ENCODE data around the gene DAAM2. TPM values are rescaled to one million over a fixed set of nuclear protein-coding genes. Genes with fewer than 3 reads are reported as not detected.

The DAAM2 gene
- total RNA-seq, 4 donors from 2014 or later, result 25.9 to 84.0 (median 48.5) TPM

GRCh38 chr6:39822846-39823815, 31.0 kb downstream of the DAAM2 start:
- TF ChIP-seq CTCF (IDR thresholded peaks at IDR 0.05 in 4 of 5, conservative IDR thresholded peaks at IDR 0.05 in 1 of 5) (no peak), POLR2A (IDR thresholded peaks at IDR 0.05) (peak; percentile 37 to 65)
- peak; percentile 92 to 94 for DNase-seq
- H3K4me1 ChIP-seq, result peaks cover 50 to 73% of the 10 kb centered on the region in 2 donors

GRCh38 chr6:39824030-39824926, 32.1 kb downstream of the DAAM2 start:
- TF ChIP-seq POLR2A (IDR thresholded peaks at IDR 0.05) (peak in 1 of 2 donors; percentile 33), CTCF (IDR thresholded peaks at IDR 0.05 in 4 of 5, conservative IDR thresholded peaks at IDR 0.05 in 1 of 5) (peak in 1 of 5 experiments; percentile 14)
- Histone ChIP-seq H3K27ac (peak overlapping the region; percentile 77 to 91 (median 86)), H3K4me1 (peaks cover 45 to 77% of the 10 kb centered on the region in 2 donors), H3K27me3 (no peaks in the 10 kb centered on the region), H3K9me3 (no peaks in the 10 kb centered on the region), H3K4me3 (peak overlapping the region in 3 of 4 donors; percentile 29 to 33 (median 30)), H3K36me3 (no peaks in the 10 kb centered on the region)
- in situ Hi-C loops (cut with MboI; ENCODE audit: low sequenced_read_pairs in 4 of 4) (no loop called here), intact Hi-C loops (cut with DNase I; ENCODE audit: low total_unique reads) (no loop called here)
- ATAC-seq (peak; percentile 66 to 68), DNase-seq (peak; percentile 72 to 86)

More at GRCh38 chr6:39822846-39823815, 31.0 kb downstream of the DAAM2 start:
- Histone ChIP-seq H3K36me3 (no peaks in the 10 kb centered on the region), H3K27me3 (no peaks in the 10 kb centered on the region), H3K4me3 (peak overlapping the region; percentile 41 to 55 (median 45)), H3K27ac (peak overlapping the region; percentile 77 to 91 (median 87)), H3K9me3 (no peaks in the 10 kb centered on the region)
- peak; percentile 75 to 78 for ATAC-seq
- intact Hi-C loops (cut with DNase I; ENCODE audit: low total_unique reads) (no loop called here), in situ Hi-C loops (cut with MboI; ENCODE audit: low sequenced_read_pairs in 4 of 4) (no loop called here)

- intact Hi-C loops (cut with DNase I; ENCODE audit: low total_unique reads), result no loop called here
Measured at GRCh38 chr6:39829331-39829730, 37.2 kb downstream of the DAAM2 start.

More at GRCh38 chr6:39829331-39829730, 37.2 kb downstream of the DAAM2 start:
- in situ Hi-C loops (cut with MboI; ENCODE audit: low sequenced_read_pairs in 4 of 4), result no loop called here
- Histone ChIP-seq H3K9me3 (no peaks in the 10 kb centered on the region), H3K27ac (peak overlapping the region; percentile 13 to 91 (median 86)), H3K4me1 (peaks cover 24 to 59% of the 10 kb centered on the region in 2 donors), H3K4me3 (no peak overlapping the region), H3K36me3 (no peaks in the 10 kb centered on the region), H3K27me3 (no peaks in the 10 kb centered on the region)
- TF ChIP-seq POLR2A (IDR thresholded peaks at IDR 0.05), result no peak
- no peak for TF ChIP-seq CTCF (IDR thresholded peaks at IDR 0.05 in 4 of 5, conservative IDR thresholded peaks at IDR 0.05 in 1 of 5)
- DNase-seq (no peak), ATAC-seq (no peak)

Data from gastrocnemius medialis (tissue), 4 donors.